Nephron (organoid): ENCODE data around the gene DTWD2.
"Not testable (repeated sequence)": the region's sequence is repeated elsewhere in the genome, so short reads cannot be mapped to it uniquely, and the experiment has no call there.

ENCODE experiments used
- H3K27ac Mint-ChIP-seq, 3 experiments: 2 replicates each; pipeline ENCODE4 v1.8.0; 2020; ENCODE audit warnings: mixed read lengths in 3 of 3, mild to moderate bottlenecking in 2 of 3, moderate library complexity in 1 of 3
- H3K27me3 Mint-ChIP-seq: 2 replicates; pipeline ENCODE4 v1.8.0; 2021; ENCODE audit warnings: low read depth, mild to moderate bottlenecking, moderate library complexity, mixed read lengths
- H3K36me3 Mint-ChIP-seq: 2 replicates; pipeline ENCODE4 v1.8.0; 2020; ENCODE audit warnings: low read depth, mixed read lengths
- H3K4me1 Mint-ChIP-seq: 2 replicates; pipeline ENCODE4 v1.8.0; 2020; ENCODE audit warnings: mixed read lengths
- H3K4me3 Mint-ChIP-seq, 3 experiments: 2 replicates each; pipeline ENCODE4 v1.8.0; 2020; ENCODE audit warnings: mild to moderate bottlenecking in 3 of 3, mixed read lengths in 3 of 3, moderate library complexity in 2 of 3
- H3K9me3 Mint-ChIP-seq: 2 replicates; pipeline ENCODE4 v1.8.0; 2020; ENCODE audit warnings: mixed read lengths
- TF ChIP-seq, protein P1 (sequence below), 3 experiments: fragments of 200-600 bp; sonication (generic); IDR thresholded peaks; one replicate each; pipeline ENCODE4 v1.5.0; 2021; ENCODE audit warnings: antibody characterized with exemption in 3 of 3; ENCODE audit not compliant: unreplicated experiment in 3 of 3

DTWD2 gene

DNA sequence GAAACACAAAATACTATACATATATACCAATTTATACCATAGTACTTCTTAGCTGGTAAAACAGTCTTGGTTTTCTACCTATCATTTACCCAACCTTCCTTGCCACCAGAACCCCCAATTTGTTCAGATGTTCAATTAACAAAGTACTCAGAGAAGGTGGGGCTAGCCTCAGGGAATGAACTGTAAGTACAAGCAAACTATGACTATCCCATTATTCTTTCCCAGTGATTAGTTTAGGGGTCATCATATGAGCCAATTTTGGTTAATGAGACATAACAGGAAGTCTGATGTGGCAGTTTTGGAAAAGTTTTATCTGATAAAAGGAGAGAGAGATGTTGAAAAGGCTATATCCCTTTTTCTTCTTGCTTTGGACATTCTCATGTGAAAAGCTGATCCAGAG lies 125.8 kb downstream of the DTWD2 start:
- Mint-ChIP-seq H3K9me3 (peaks cover 2% of the 10 kb centered on the region), H3K27ac (no peak overlapping the region), H3K4me3 (no peak overlapping the region), H3K4me1 (no peaks in the 10 kb centered on the region), H3K36me3 (no peaks in the 10 kb centered on the region), H3K27me3 (no peaks in the 10 kb centered on the region)
- TF ChIP-seq, protein P1, sequence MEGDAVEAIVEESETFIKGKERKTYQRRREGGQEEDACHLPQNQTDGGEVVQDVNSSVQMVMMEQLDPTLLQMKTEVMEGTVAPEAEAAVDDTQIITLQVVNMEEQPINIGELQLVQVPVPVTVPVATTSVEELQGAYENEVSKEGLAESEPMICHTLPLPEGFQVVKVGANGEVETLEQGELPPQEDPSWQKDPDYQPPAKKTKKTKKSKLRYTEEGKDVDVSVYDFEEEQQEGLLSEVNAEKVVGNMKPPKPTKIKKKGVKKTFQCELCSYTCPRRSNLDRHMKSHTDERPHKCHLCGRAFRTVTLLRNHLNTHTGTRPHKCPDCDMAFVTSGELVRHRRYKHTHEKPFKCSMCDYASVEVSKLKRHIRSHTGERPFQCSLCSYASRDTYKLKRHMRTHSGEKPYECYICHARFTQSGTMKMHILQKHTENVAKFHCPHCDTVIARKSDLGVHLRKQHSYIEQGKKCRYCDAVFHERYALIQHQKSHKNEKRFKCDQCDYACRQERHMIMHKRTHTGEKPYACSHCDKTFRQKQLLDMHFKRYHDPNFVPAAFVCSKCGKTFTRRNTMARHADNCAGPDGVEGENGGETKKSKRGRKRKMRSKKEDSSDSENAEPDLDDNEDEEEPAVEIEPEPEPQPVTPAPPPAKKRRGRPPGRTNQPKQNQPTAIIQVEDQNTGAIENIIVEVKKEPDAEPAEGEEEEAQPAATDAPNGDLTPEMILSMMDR (IDR thresholded peaks at IDR 0.05; ENCODE audit: unreplicated experiment in 3 of 3), result no peak

DNA sequence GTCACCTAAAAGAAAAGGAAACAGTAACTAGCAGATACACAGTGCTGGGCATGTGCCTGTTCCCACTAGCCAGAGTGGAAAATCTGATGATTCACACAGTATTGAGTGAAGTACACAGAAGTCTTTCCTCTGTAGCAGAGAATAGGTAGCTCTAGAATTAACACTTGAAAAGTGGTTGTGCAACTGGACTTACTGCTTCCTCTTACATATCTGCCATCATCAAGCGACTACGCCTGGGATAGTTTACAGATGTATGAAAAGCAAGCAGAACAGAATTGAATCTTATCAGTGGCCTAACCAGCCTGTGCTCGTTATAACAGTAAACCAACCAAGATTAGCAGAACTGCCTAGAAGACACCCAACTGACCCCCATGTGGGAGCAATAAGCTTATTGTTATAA lies 130.6 kb downstream of the DTWD2 start:
- TF ChIP-seq, protein P1 (IDR thresholded peaks at IDR 0.05; ENCODE audit: unreplicated experiment in 3 of 3), result no peak

DNA sequence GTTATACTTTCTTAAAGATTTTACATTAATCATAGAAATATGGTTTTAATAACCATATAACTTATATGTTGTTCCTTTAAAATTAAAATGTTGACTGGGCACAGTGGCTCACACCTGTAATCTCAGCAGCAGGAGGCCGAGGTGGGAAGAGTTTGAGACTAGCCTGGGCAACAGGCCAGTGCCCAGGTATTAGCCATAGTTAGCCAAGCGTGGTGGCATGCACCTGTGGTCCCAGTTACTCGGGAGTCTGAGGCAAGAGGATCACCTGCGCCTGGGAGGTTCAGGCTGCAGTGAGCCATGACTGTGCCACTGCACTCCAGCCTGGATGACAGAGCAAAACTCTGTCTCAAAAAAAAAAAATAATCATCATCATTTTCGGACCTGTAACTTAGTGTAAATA lies 133.5 kb downstream of the DTWD2 start:
- Mint-ChIP-seq H3K27ac (no peak overlapping the region), H3K4me3 (no peak overlapping the region), H3K36me3 (no peaks in the 10 kb centered on the region), H3K4me1 (no peaks in the 10 kb centered on the region), H3K27me3 (no peaks in the 10 kb centered on the region), H3K9me3 (peaks cover 10% of the 10 kb centered on the region)
- TF ChIP-seq, protein P1 (IDR thresholded peaks at IDR 0.05; ENCODE audit: unreplicated experiment in 3 of 3), result no peak

More for the DNA sequence above, 130.6 kb downstream of the DTWD2 start:
- H3K4me1 Mint-ChIP-seq, result no peaks in the 10 kb centered on the region
- no peak overlapping the region for H3K27ac Mint-ChIP-seq
- no peaks in the 10 kb centered on the region for H3K36me3 Mint-ChIP-seq
- no peak overlapping the region for H3K4me3 Mint-ChIP-seq
- H3K27me3 Mint-ChIP-seq, result no peaks in the 10 kb centered on the region
- peaks cover 3% of the 10 kb centered on the region for H3K9me3 Mint-ChIP-seq

DNA sequence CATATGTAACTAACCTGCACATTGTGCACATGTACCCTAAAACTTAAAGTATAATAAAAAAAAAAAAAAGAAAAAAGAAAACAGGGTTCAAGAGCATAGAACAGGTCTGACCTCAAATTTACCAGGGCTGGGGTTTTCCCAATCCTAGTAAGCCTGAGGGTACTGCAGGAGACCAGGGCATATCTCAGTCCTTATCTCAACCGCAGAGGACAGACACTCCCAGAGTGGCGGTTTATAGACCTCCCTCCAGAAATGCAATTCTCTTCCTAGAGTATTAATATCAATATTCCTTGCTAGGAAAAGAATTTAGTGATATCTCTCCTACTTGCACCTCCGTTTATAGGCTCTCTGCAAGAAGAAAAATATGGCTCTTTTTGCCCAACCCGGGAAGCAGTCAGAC lies 136.6 kb downstream of the DTWD2 start:
- H3K27me3 Mint-ChIP-seq, H3K4me3 Mint-ChIP-seq, H3K36me3 Mint-ChIP-seq, H3K27ac Mint-ChIP-seq, H3K4me1 Mint-ChIP-seq: not testable (repeated sequence)
- H3K9me3 Mint-ChIP-seq, result peaks cover 23% of the 10 kb centered on the region

DNA sequence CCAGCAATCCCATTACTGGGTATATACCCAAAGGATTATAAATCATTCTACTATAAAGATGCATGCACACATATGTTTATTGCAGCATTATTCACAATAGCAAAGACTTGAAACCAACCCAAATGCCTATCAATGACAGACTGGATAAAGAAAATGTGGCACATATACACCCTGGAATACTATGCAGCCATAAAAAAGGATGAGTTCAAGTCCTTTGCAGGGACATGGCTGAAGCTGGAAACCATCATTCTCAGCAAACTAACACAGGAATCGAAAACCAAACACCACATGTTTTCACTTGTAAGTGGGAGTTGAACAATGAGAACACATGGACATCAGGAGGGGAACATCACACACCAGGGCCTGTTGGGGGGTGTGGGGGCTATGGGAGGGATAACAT lies 138.8 kb downstream of the DTWD2 start:
- not testable (repeated sequence) for H3K27me3 Mint-ChIP-seq
- H3K9me3 Mint-ChIP-seq, result peaks cover 23% of the 10 kb centered on the region

DNA sequence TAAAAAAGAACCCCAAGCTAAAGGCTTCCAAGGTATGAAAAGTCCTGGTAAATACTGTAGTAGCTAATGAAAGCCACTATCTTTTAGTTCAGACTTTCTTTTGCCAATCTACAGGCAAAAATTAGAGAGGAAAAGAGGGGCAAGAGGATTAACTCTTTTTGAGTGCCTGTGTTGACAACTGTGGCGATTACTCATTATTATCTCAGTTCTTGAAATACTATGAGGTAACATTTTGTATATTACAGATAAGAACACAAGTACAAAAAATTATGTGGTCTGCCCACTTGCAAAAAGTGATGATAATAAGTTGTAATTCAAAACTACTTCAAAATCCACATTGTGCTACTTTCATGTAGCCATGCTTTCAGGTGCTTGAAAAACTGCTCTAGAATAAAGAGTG lies 144.0 kb downstream of the DTWD2 start:
- Mint-ChIP-seq H3K36me3 (peaks cover 6% of the 10 kb centered on the region), H3K4me1 (no peaks in the 10 kb centered on the region), H3K4me3 (no peak overlapping the region), H3K27me3 (no peaks in the 10 kb centered on the region), H3K27ac (no peak overlapping the region), H3K9me3 (peaks cover 10% of the 10 kb centered on the region)
- TF ChIP-seq, protein P1 (IDR thresholded peaks at IDR 0.05; ENCODE audit: unreplicated experiment in 3 of 3), result no peak

More for the DNA sequence above, 138.8 kb downstream of the DTWD2 start:
- not testable (repeated sequence) for H3K4me1 Mint-ChIP-seq, H3K4me3 Mint-ChIP-seq, H3K27ac Mint-ChIP-seq, H3K36me3 Mint-ChIP-seq

DNA sequence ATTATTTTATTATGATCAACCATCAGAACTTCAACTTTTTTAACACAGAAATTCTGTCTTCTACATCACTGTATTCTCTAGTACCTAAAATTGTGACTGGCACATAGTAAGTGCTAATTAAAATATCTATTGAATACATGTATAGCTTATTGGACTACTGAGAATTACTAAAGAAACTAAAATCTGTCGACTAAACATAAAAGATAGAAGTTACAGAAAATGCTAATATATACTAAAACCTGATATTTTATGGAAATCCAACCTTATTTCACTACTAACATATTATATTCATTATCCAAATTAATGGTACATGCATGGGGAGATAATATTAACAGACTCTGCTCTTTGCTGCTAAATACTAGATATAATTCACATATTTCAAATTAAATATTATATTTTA lies 153.6 kb downstream of the DTWD2 start:
- Mint-ChIP-seq H3K36me3 (peaks cover 3% of the 10 kb centered on the region), H3K27ac (no peak overlapping the region), H3K9me3 (no peaks in the 10 kb centered on the region), H3K4me1 (no peaks in the 10 kb centered on the region), H3K27me3 (no peaks in the 10 kb centered on the region), H3K4me3 (no peak overlapping the region)
- TF ChIP-seq, protein P1 (IDR thresholded peaks at IDR 0.05; ENCODE audit: unreplicated experiment in 3 of 3), result no peak
